GM23248 (cell line): ENCODE results near the gene SHE.

Experiments used
- EZH2 ChIP-seq: fragments of 200-600 bp; sonication (generic); IDR thresholded peaks from 2 replicates; pipeline ENCODE4 v1.6.1; 2018; ENCODE audit warnings: antibody characterized with exemption, mild to moderate bottlenecking; ENCODE audit not compliant: insufficient read depth, poor library complexity, severe bottlenecking
- EZH2phosphoT487 ChIP-seq: fragments of 200-600 bp; sonication (generic); IDR thresholded peaks from 2 replicates; pipeline ENCODE4 v1.6.1; 2018; ENCODE audit warnings: antibody characterized with exemption, moderate library complexity, mild to moderate bottlenecking, low read depth; ENCODE audit not compliant: insufficient read depth

DNA sequence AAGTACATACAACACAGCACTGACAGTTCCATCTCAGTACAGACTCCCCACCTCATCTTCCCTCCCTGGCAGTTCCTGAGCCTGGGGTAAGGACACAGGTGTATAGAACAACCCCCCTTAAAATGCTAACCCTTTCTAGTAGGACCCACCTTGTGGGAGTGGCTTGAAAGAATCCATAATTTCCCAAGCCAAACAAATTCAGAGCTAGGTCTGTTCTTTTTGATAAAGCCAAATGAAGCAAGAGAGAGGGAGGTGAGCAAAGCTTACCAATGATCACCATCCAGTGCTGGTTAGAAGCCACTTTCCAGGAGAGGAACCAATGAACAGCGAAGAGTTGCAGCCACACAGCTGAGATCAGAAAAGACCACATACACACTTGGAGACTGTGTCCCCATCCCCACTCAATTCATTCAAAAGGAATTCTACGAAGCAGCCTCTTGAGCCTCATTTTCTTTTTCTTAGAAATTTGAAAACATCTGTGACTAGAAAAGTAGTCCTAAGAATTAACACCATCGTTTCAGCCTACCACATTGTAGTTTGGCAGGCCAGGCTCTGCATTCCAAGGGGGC lies 47.1 kb upstream of the SHE start:
- no peak for TF ChIP-seq EZH2phosphoT487
- no peak for TF ChIP-seq EZH2
